Limb (tissue), 2 donors: Measurements from ENCODE around the gene GOLGA8M.
A peak's percentile ranks its signal among the peaks of the same experiment; 100 is the strongest.
"Not testable (repeated sequence)": the region's sequence is repeated elsewhere in the genome, so short reads cannot be mapped to it uniquely, and the experiment has no call there.

Source experiments
- DNase-seq, 2 donors: peaks; one replicate each; pipeline ENCODE4 v3.0.0-alpha.2; 2016; ENCODE audit errors: extremely low spot score in 2 of 2

Gene GOLGA8M

GRCh38 chr15:28712270-28712669, at the start of gene GOLGA8M:
Gene GOLGA8M (minus strand): TSS chr15:28712421. CDS start chr15:28712323, 98 bp downstream.
- not testable (repeated sequence) for DNase-seq

GRCh38 chr15:28742890-28743289, 30.7 kb upstream of the GOLGA8M start:
- DNase-seq: not testable (repeated sequence)

- DNase-seq: not testable (repeated sequence)
Observed at GRCh38 chr15:28738590-28739292, 26.5 kb upstream of the GOLGA8M start.

GRCh38 chr15:28738200-28738561, 26.0 kb upstream of the GOLGA8M start:
- not testable (repeated sequence) for DNase-seq

- peak in 1 of 2 donors; percentile 52 for DNase-seq
Observed at GRCh38 chr15:28737521-28738199, 25.4 kb upstream of the GOLGA8M start.

GRCh38 chr15:28728061-28728460, 15.8 kb upstream of the GOLGA8M start:
- not testable (repeated sequence) for DNase-seq

GRCh38 chr15:28727026-28727425, 14.8 kb upstream of the GOLGA8M start:
- DNase-seq: not testable (repeated sequence)

GRCh38 chr15:28726102-28726501, 13.9 kb upstream of the GOLGA8M start:
- no peak for DNase-seq

- DNase-seq: no peak
Observed at GRCh38 chr15:28725556-28725955, 13.3 kb upstream of the GOLGA8M start.

- not testable (repeated sequence) for DNase-seq
Observed at GRCh38 chr15:28723986-28724385, 11.8 kb upstream of the GOLGA8M start.

- not testable (repeated sequence) for DNase-seq
Observed at GRCh38 chr15:28719626-28720025, 7.4 kb upstream of the GOLGA8M start.

GRCh38 chr15:28718576-28718975, 6.4 kb upstream of the GOLGA8M start:
- DNase-seq: not testable (repeated sequence)

GRCh38 chr15:28714176-28714575, 2.0 kb upstream of the GOLGA8M start:
- DNase-seq: not testable (repeated sequence)

GRCh38 chr15:28703927-28704326, 8.3 kb downstream of the GOLGA8M start:
- not testable (repeated sequence) for DNase-seq

GRCh38 chr15:28702427-28702826, 9.8 kb downstream of the GOLGA8M start:
- DNase-seq: not testable (repeated sequence)

GRCh38 chr15:28694006-28694751, 18.0 kb downstream of the GOLGA8M start:
- DNase-seq: peak in 1 of 2 donors; percentile 28

GRCh38 chr15:28693021-28693420, 19.2 kb downstream of the GOLGA8M start:
- not testable (repeated sequence) for DNase-seq

- not testable (repeated sequence) for DNase-seq
Observed at GRCh38 chr15:28673533-28673932, 38.7 kb downstream of the GOLGA8M start.

- not testable (repeated sequence) for DNase-seq
Observed at GRCh38 chr15:28672122-28672521, 40.1 kb downstream of the GOLGA8M start.

GRCh38 chr15:28666402-28666801, 45.8 kb downstream of the GOLGA8M start:
- not testable (repeated sequence) for DNase-seq

GRCh38 chr15:28664575-28664974, 47.6 kb downstream of the GOLGA8M start:
- not testable (repeated sequence) for DNase-seq

- DNase-seq: not testable (repeated sequence)
Observed at GRCh38 chr15:28663717-28664116, 48.5 kb downstream of the GOLGA8M start.
